Trophoblast cell (in vitro differentiated cells and primary cell): Measurements from ENCODE around the gene FXYD3.

Experiments
- DNase-seq, 2 donors: peaks; one replicate each; pipeline ENCODE4 v3.0.0-alpha.2; 2016
- H2AFZ ChIP-seq: 2 replicates; pipeline ENCODE4 v1.6.1; 2013; ENCODE audit warnings: low read length, moderate library complexity, mild to moderate bottlenecking; ENCODE audit not compliant: insufficient read depth, poor library complexity
- H2AK5ac ChIP-seq: 2 replicates; pipeline ENCODE4 v1.6.1; 2013; ENCODE audit warnings: mild to moderate bottlenecking, low read length
- H2BK120ac ChIP-seq: 2 replicates; pipeline ENCODE4 v1.6.1; 2013; ENCODE audit warnings: low read length, mild to moderate bottlenecking, moderate library complexity; ENCODE audit not compliant: insufficient read depth, poor library complexity
- H2BK12ac ChIP-seq: 2 replicates; pipeline ENCODE4 v1.6.1; 2013; ENCODE audit warnings: mild to moderate bottlenecking, low read length, moderate library complexity
- H2BK5ac ChIP-seq: 2 replicates; pipeline ENCODE4 v1.6.1; 2013; ENCODE audit warnings: low read length, low read depth, moderate library complexity, mild to moderate bottlenecking; ENCODE audit not compliant: poor library complexity
- H3K14ac ChIP-seq: 2 replicates; pipeline ENCODE4 v1.6.1; 2013; ENCODE audit warnings: mild to moderate bottlenecking, low read length
- H3K18ac ChIP-seq: 2 replicates; pipeline ENCODE4 v1.6.1; 2013; ENCODE audit warnings: mild to moderate bottlenecking, low read length
- H3K23ac ChIP-seq: 2 replicates; pipeline ENCODE4 v1.6.1; 2013; ENCODE audit warnings: low read length
- H3K27ac ChIP-seq: 2 replicates; pipeline ENCODE4 v1.5.1; 2013; ENCODE audit warnings: low read depth, mild to moderate bottlenecking, inconsistent platforms, low read length, moderate library complexity
- H3K27me3 ChIP-seq: 2 replicates; pipeline ENCODE4 v1.6.1; 2013; ENCODE audit warnings: inconsistent platforms, mild to moderate bottlenecking, low read length, moderate library complexity; ENCODE audit not compliant: insufficient read depth
- H3K36me3 ChIP-seq, 2 experiments: 1 replicate in 1 of 2; 2 replicates in 1 of 2; pipeline ENCODE4 v1.6.1; 2013; ENCODE audit warnings: low read length in 2 of 2, mild to moderate bottlenecking in 2 of 2, moderate library complexity in 1 of 2; ENCODE audit not compliant: insufficient read depth in 2 of 2, control insufficient read depth in 1 of 2
- H3K4ac ChIP-seq: 2 replicates; pipeline ENCODE4 v1.6.1; 2013; ENCODE audit warnings: low read depth, mild to moderate bottlenecking, low read length, moderate library complexity
- H3K4me1 ChIP-seq, 2 experiments: 1 replicate in 1 of 2; 2 replicates in 1 of 2; pipeline ENCODE4 v1.6.1; 2013; ENCODE audit warnings: low read length in 2 of 2, mild to moderate bottlenecking in 2 of 2, moderate library complexity in 1 of 2; ENCODE audit not compliant: insufficient read depth in 2 of 2, control insufficient read depth in 1 of 2
- H3K4me2 ChIP-seq: 2 replicates; pipeline ENCODE4 v1.6.1; 2013; ENCODE audit warnings: inconsistent platforms, mild to moderate bottlenecking, low read length, moderate library complexity
- H3K4me3 ChIP-seq: 2 replicates; pipeline ENCODE4 v1.5.1; 2013; ENCODE audit warnings: mild to moderate bottlenecking, low read depth, low read length, inconsistent platforms
- H3K79me1 ChIP-seq: one replicate; pipeline ENCODE4 v1.6.1; 2013; ENCODE audit warnings: low read length
- H3K79me2 ChIP-seq: 2 replicates; pipeline ENCODE4 v1.6.1; 2013; ENCODE audit warnings: low read length, mild to moderate bottlenecking; ENCODE audit not compliant: control insufficient read depth, insufficient read depth, poor library complexity
- H3K9ac ChIP-seq: 2 replicates; pipeline ENCODE4 v1.6.1; 2013; ENCODE audit warnings: mild to moderate bottlenecking, low read length
- H3K9me3 ChIP-seq: 2 replicates; pipeline ENCODE4 v1.6.1; 2013; ENCODE audit warnings: low read depth, mild to moderate bottlenecking, control low read depth, inconsistent platforms, low read length; ENCODE audit not compliant: insufficient read depth
- H4K12ac ChIP-seq: 2 replicates; pipeline ENCODE4 v1.6.1; 2013; ENCODE audit warnings: low read depth, mild to moderate bottlenecking, low read length, moderate library complexity
- H4K8ac ChIP-seq: 2 replicates; pipeline ENCODE4 v1.6.1; 2013; ENCODE audit warnings: low read depth, mild to moderate bottlenecking, low read length, moderate library complexity
- H4K91ac ChIP-seq: one replicate; pipeline ENCODE4 v1.6.1; 2013; ENCODE audit warnings: low read depth, mild to moderate bottlenecking, low read length, moderate library complexity
- WGBS: extraction: QIAGEN DNeasy Blood & Tissue Kit; methylation state at CpG from one replicate; pipeline ENCODE4 v1.1.7; 2013; ENCODE audit warnings: missing lambda C conversion rate; ENCODE audit not compliant: insufficient read length, insufficient coverage; ENCODE audit errors: extremely low coverage; 5-methylcytosine and 5-hydroxymethylcytosine counted together

Gene FXYD3

DNA sequence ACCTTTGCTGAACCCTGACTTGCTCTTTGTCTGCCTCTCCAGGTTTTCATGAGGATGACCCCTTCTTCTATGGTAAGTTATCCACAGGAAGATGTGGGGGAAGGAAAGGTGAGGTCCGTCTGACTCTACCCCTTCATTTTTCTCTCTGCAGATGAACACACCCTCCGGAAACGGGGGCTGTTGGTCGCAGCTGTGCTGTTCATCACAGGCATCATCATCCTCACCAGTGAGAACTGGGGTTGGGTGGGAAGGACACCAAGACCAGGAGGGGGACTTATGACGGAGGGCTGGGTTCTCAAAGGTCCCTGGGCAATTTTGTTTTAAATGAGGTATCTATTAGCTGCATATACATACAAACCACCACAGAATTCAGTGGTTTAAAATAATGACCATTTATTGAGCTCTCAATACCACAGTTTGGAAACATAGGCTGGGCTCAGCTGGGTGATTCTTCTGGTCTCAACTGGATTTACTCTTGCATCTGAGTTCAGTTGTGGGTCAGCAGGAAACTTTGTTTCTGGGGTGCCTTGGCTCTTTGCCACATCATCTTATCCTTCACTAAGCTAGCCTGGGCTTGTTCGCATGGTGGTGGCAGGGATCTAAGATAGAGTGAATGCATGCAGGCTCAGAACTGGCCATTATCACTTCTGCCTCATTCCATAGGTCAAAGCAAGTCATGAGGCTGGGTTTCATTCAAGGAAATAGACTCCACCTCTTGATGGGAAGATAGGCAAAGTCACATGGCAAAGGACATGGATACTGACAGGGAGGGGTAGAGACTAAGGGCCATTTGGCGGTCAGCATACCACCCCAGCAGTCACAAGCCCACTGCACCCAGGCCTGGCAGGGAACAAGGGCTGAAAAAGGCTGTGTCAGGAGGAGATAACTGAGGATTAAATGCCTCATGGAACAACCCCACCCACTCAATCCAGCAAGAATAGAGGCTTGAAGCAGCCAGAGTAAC, 50.8 kb downstream of the FXYD3 start:
- Histone ChIP-seq H2BK120ac (no peak overlapping the region), H3K14ac (no peak overlapping the region), H4K12ac (no peak overlapping the region), H4K91ac (no peak overlapping the region), H3K79me1 (peaks cover 15% of the 10 kb centered on the region), H2AFZ (no peak overlapping the region), H2BK5ac (no peak overlapping the region), H3K4ac (no peak overlapping the region), H3K9ac (no peak overlapping the region), H3K9me3 (peaks cover 16% of the 10 kb centered on the region), H2BK12ac (no peak overlapping the region), H4K8ac (no peak overlapping the region), H3K4me2 (no peak overlapping the region), H3K4me1 (peaks cover 8 to 16% of the 10 kb centered on the region in 2 experiments), H2AK5ac (no peak overlapping the region), H3K27me3 (no peaks in the 10 kb centered on the region), H3K4me3 (no peak overlapping the region), H3K79me2 (no peaks in the 10 kb centered on the region), H3K27ac (no peak overlapping the region), H3K36me3 (peaks cover 37 to 48% of the 10 kb centered on the region in 2 experiments), H3K23ac (no peak overlapping the region), H3K18ac (no peak overlapping the region)
- no peak for DNase-seq
- no CpG with 5 or more reads among the region's 7 CpGs for WGBS

DNA sequence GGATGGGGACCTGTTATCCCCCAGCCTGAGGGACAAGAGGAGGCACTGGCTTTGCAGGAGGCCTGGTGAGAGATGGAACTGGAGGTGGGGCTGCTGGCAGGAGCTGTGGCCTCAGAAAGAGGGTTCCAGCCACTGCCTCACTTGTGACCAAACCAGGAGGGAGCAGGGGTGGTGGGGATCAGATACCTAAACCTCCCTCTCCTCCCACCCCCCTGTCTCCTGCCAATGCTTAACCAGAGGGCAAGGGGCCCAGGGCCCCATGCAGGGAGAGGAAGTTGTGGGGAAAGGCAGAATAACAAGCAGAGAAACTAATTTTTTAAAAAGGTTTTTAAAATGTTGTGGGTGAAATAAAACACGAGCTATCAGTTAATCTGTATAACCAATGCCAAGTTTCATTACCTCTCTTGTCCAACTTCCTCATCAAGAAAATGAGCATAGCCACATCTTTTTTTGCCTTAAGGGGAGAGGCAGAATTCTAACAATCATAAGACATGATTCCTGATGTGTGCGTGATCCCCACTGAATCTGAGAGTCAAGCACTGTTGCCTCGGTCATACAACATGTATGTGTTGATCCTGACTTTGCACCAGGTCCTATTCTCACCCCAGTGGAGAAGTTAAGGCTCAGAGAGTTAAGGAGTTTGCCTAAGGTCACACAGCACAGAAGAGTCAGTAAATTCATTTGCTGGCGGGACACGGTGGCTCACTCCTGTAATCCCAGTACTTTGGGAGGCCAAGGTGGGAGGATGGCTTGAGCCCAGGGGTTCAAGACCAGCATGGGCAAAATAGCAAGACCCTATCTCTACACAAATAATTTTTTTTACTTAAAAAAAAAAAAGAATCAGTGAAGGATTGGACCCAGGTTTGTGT, 51.9 kb downstream of the FXYD3 start:
- H3K4me1 ChIP-seq: peaks cover 8% of the 10 kb centered on the region in 2 experiments
- no peak overlapping the region for H4K8ac ChIP-seq
- no peak overlapping the region for H3K4me2 ChIP-seq
- no peak overlapping the region for H3K4ac ChIP-seq
- peaks cover 11% of the 10 kb centered on the region for H3K79me1 ChIP-seq
- no peak overlapping the region for H4K91ac ChIP-seq
- no peak overlapping the region for H2BK5ac ChIP-seq
- H2BK12ac ChIP-seq: no peak overlapping the region
- no peak overlapping the region for H3K18ac ChIP-seq
- DNase-seq: no peak
- no peak overlapping the region for H2BK120ac ChIP-seq
- no peak overlapping the region for H3K14ac ChIP-seq
- no peak overlapping the region for H3K9ac ChIP-seq
- peaks cover 16% of the 10 kb centered on the region for H3K9me3 ChIP-seq
- H4K12ac ChIP-seq: no peak overlapping the region
- H2AFZ ChIP-seq: no peak overlapping the region
- no peak overlapping the region for H3K23ac ChIP-seq
- H3K79me2 ChIP-seq: no peaks in the 10 kb centered on the region
- H3K27me3 ChIP-seq: no peaks in the 10 kb centered on the region
- no peak overlapping the region for H2AK5ac ChIP-seq
- H3K27ac ChIP-seq: no peak overlapping the region
- no CpG with 5 or more reads among the region's 5 CpGs for WGBS
- H3K4me3 ChIP-seq: no peak overlapping the region
- peaks cover 36 to 45% of the 10 kb centered on the region in 2 experiments for H3K36me3 ChIP-seq

DNA sequence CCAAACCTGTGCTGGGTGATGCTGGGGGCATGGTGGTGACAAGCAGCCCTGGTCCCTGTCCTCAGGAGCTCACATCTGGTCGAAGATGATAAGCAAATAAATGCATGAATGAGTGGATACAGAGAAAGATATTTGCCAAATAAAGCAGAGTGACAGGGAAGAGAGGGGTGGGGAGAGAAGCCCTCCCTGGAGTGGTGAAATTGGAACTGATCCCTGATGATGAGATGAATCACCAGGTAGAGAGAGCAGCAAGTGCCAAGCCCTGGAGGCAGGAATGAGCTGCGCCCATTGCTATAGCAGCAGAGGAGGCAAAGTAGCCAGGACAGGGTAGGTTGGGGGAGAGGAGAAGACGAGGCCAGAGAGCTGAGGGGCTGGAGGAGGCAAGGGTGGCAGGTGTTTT, 52.6 kb downstream of the FXYD3 start:
- Histone ChIP-seq H2BK120ac (no peak overlapping the region), H3K27ac (no peak overlapping the region), H3K79me2 (no peaks in the 10 kb centered on the region), H3K36me3 (peaks cover 36 to 45% of the 10 kb centered on the region in 2 experiments), H3K4me1 (peaks cover 8% of the 10 kb centered on the region in 2 experiments), H4K12ac (no peak overlapping the region), H3K9ac (no peak overlapping the region), H3K4me3 (no peak overlapping the region), H3K9me3 (peaks cover 18% of the 10 kb centered on the region), H3K4me2 (no peak overlapping the region), H3K14ac (no peak overlapping the region), H2BK12ac (no peak overlapping the region), H4K91ac (no peak overlapping the region), H2AFZ (no peak overlapping the region), H3K18ac (no peak overlapping the region), H3K4ac (no peak overlapping the region), H2BK5ac (no peak overlapping the region), H3K27me3 (no peaks in the 10 kb centered on the region), H4K8ac (no peak overlapping the region), H3K79me1 (peaks cover 9% of the 10 kb centered on the region), H3K23ac (no peak overlapping the region), H2AK5ac (no peak overlapping the region)
- peak; percentile 57 to 66 for DNase-seq
- WGBS: no CpG with 5 or more reads among the region's 3 CpGs

DNA sequence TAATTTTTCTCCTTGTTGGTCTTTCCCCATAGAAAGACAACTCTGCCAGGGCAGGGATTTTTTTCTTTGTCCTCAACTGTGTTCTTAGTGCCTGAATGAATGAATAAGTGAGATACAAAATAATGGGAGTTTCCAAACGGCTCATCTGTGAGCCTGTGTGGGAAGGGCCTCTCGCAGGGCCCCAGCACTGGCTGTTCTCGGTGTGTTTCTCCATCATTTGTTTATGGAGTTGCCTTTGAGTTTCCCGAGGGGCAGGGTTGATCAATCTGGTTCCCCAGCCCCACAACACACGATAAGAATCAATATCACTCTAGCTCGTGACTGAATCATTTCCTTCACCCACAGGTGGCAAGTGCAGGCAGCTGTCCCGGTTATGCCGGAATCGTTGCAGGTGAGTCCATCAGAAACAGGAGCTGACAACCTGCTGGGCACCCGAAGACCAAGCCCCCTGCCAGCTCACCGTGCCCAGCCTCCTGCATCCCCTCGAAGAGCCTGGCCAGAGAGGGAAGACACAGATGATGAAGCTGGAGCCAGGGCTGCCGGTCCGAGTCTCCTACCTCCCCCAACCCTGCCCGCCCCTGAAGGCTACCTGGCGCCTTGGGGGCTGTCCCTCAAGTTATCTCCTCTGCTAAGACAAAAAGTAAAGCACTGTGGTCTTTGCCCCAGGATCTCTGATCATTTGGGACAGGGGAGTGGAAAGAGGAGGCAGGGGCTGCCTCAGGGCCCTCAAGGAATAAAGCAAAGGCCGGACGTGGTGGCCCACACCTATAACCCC, 53.8 kb downstream of the FXYD3 start:
- H4K91ac ChIP-seq: no peak overlapping the region
- WGBS: no CpG with 5 or more reads among the region's 18 CpGs
- H3K18ac ChIP-seq: no peak overlapping the region
- H3K4me1 ChIP-seq: no peaks in the 10 kb centered on the region
- H3K23ac ChIP-seq: no peak overlapping the region
- no peaks in the 10 kb centered on the region for H3K79me1 ChIP-seq
- no peak overlapping the region for H2BK5ac ChIP-seq
- no peak overlapping the region for H2BK120ac ChIP-seq
- H2AFZ ChIP-seq: no peak overlapping the region
- H3K9me3 ChIP-seq: peaks cover 11% of the 10 kb centered on the region
- H3K4me2 ChIP-seq: no peak overlapping the region
- no peak overlapping the region for H4K12ac ChIP-seq
- no peak overlapping the region for H3K4ac ChIP-seq
- H3K14ac ChIP-seq: no peak overlapping the region
- no peaks in the 10 kb centered on the region for H3K79me2 ChIP-seq
- H3K4me3 ChIP-seq: no peak overlapping the region
- no peak overlapping the region for H4K8ac ChIP-seq
- H2AK5ac ChIP-seq: no peak overlapping the region
- no peak for DNase-seq
- no peak overlapping the region for H3K27ac ChIP-seq
- H3K27me3 ChIP-seq: no peaks in the 10 kb centered on the region
- H2BK12ac ChIP-seq: no peak overlapping the region
- no peak overlapping the region for H3K9ac ChIP-seq
- H3K36me3 ChIP-seq: peaks cover 30 to 38% of the 10 kb centered on the region in 2 experiments
